Mesothelial cell of epicardium (in vitro differentiated cells): ENCODE data around the gene COX7A1. TPM values are rescaled to one million over a fixed set of nuclear protein-coding genes. Genes with fewer than 3 reads are reported as not detected.

Source experiments
- DNase-seq, 2 experiments: peaks; one replicate each; pipeline ENCODE4 v3.0.0; 2021; ENCODE audit warnings: low spot score in 2 of 2; ENCODE audit not compliant: unreplicated experiment in 2 of 2
- H3K27ac Mint-ChIP-seq: 2 replicates; pipeline ENCODE4 v1.8.0; 2021; ENCODE audit warnings: mixed read lengths
- H3K27me3 Mint-ChIP-seq: 2 replicates; pipeline ENCODE4 v1.8.0; 2021; ENCODE audit warnings: low read depth, mixed read lengths
- H3K36me3 Mint-ChIP-seq: 2 replicates; pipeline ENCODE4 v1.8.0; 2021; ENCODE audit warnings: mixed read lengths
- H3K4me1 Mint-ChIP-seq: 2 replicates; pipeline ENCODE4 v1.8.0; 2021; ENCODE audit warnings: mixed read lengths
- H3K4me3 Mint-ChIP-seq: 2 replicates; pipeline ENCODE4 v1.8.0; 2021; ENCODE audit warnings: mild to moderate bottlenecking, moderate library complexity, mixed read lengths
- H3K9me3 Mint-ChIP-seq: 2 replicates; pipeline ENCODE4 v1.8.0; 2021; ENCODE audit warnings: mixed read lengths
- CTCF ChIP-seq: fragments of 200-600 bp; sonication (generic); IDR thresholded peaks from one replicate; pipeline ENCODE4 v1.5.0; 2021; ENCODE audit warnings: antibody characterized with exemption; ENCODE audit not compliant: unreplicated experiment
- total RNA-seq: library from RNA; stranded (reverse); gene quantifications from 3 replicates; pipeline ENCODE4 v1.2.1, GENCODE V29; 2021

Gene COX7A1
- total RNA-seq, 1 donor from 2014 or later = not detected

DNA sequence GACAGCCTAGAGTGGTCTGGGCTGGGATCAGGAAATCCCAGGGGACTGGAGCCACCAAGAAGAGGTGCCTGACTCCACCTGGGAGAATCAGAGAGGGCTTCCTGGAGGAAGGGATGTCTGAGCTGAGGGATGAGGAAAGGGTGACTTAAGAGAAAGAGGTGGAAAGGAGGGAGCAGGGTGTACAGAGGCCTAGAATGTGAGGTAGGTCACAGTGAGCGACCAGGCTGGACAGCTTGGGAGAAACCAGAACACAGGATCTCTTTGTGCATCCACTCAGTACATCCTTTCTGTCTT, 36.0 kb downstream of the COX7A1 start:
- Mint-ChIP-seq H3K9me3 (no peaks in the 10 kb centered on the region), H3K36me3 (peaks cover 19% of the 10 kb centered on the region), H3K27me3 (peaks cover 2% of the 10 kb centered on the region), H3K27ac (peak overlapping the region; percentile 82), H3K4me3 (peak overlapping the region; percentile 91), H3K4me1 (peaks cover 30% of the 10 kb centered on the region)
- TF ChIP-seq CTCF = no peak
- DNase-seq = no peak

- peak within 1 kb of the TSS; percentile 96 for H3K27ac Mint-ChIP-seq
- peak within 1 kb of the TSS; percentile 91 for H3K4me3 Mint-ChIP-seq
- TF ChIP-seq CTCF = no peak
- DNase-seq = peak in 1 of 2 experiments; percentile 51
- no peaks in the 10 kb centered on the region for H3K9me3 Mint-ChIP-seq
- peaks cover 19% of the 10 kb centered on the region for H3K36me3 Mint-ChIP-seq
- peaks cover 30% of the 10 kb centered on the region for H3K4me1 Mint-ChIP-seq
- H3K27me3 Mint-ChIP-seq = peaks cover 2% of the 10 kb centered on the region
Observed at GRCh38 chr19:36115453-36116343, 36.5 kb downstream of the COX7A1 start, which contains the start of gene TBCB. TSS of gene TBCB (plus strand) at chr19:36115468. CDS start at chr19:36115561, 93 bp downstream.

- peaks cover 14% of the 10 kb centered on the region for H3K36me3 Mint-ChIP-seq
- peak within 1 kb of the TSS; percentile 91 for H3K4me3 Mint-ChIP-seq
- no peak for TF ChIP-seq CTCF
- peaks cover 27% of the 10 kb centered on the region for H3K4me1 Mint-ChIP-seq
- H3K27me3 Mint-ChIP-seq = peaks cover 2% of the 10 kb centered on the region
- peak within 1 kb of the TSS; percentile 96 for H3K27ac Mint-ChIP-seq
- DNase-seq = peak; percentile 97 to 98
- no peaks in the 10 kb centered on the region for H3K9me3 Mint-ChIP-seq
Observed at GRCh38 chr19:36114721-36115452, 37.4 kb downstream of the COX7A1 start, which contains the start of gene POLR2I. TSS of gene POLR2I (minus strand) at chr19:36114875. CDS start at chr19:36114856, 19 bp downstream.

DNA sequence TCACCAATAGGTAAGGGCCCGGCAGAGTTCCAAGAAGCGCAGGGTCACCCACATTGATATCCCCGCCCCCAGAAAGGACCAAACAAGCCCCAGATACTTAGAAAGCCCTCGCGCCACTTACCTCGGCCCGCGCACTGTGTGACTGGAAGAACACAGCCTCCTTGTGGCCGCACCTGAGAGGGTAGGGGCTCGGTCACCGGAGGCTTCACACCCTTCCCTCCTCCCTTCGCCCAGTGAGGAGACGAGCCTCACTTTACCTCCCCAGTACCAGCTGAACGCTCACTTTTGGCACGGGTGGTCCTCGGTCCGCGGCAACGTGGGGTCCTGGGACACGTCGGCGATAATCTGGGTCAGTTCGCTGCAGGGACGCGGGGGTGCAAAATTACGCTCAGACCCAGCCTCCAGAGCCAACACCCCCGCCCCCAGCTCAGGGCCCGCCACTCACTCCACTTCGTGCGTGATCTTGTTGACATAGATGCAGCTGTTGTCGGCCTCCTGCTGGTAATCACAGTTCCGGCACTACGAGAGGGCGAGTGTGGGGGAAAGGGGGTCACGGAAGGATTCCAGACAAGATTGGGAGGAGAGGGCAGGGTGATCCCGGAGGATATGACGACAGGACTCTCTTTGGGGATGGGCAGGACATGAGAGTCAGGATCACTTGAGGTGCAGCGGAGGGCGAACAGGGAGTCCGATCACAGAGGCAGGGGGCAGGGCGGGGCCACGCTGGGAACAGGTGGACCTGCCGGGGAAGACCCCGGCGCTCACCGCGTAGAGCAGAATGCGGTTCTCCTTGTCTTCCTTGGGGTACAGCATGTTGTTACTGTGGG, 38.1 kb downstream of the COX7A1 start:
- H3K27ac Mint-ChIP-seq = peak overlapping the region; percentile 96
- H3K36me3 Mint-ChIP-seq = peaks cover 14% of the 10 kb centered on the region
- H3K9me3 Mint-ChIP-seq = no peaks in the 10 kb centered on the region
- peak overlapping the region; percentile 91 for H3K4me3 Mint-ChIP-seq
- DNase-seq = no peak
- peaks cover 2% of the 10 kb centered on the region for H3K27me3 Mint-ChIP-seq
- peaks cover 27% of the 10 kb centered on the region for H3K4me1 Mint-ChIP-seq
- no peak for TF ChIP-seq CTCF

- Mint-ChIP-seq H3K4me3 (peak overlapping the region; percentile 91), H3K36me3 (peaks cover 14% of the 10 kb centered on the region), H3K27me3 (peaks cover 2% of the 10 kb centered on the region), H3K27ac (no peak overlapping the region), H3K4me1 (peaks cover 27% of the 10 kb centered on the region), H3K9me3 (no peaks in the 10 kb centered on the region)
- no peak for DNase-seq
- TF ChIP-seq CTCF = no peak
Observed at GRCh38 chr19:36113425-36113824, 38.8 kb downstream of the COX7A1 start.
